HEK293 (cell line): Measurements from ENCODE around the gene NINJ1.

Experiments used
- CTCF ChIA-PET: fragments of 350-600 bp; formaldehyde crosslinking; extraction: SDS; loops from one replicate; lab custom pipeline; 2021; ENCODE audit warnings: antibody characterized with exemption; lab: Yijun Ruan, JAX
- POLR2A ChIA-PET: fragments of 300-600 bp; formaldehyde crosslinking; extraction: SDS; loops from one replicate; lab custom pipeline; 2020; ENCODE audit warnings: antibody characterized with exemption, inconsistent platforms; lab: Yijun Ruan, JAX
- H3K27ac ChIP-seq: fragments of 200-500 bp; sonication (Bioruptor generic); 2 replicates; pipeline ENCODE4 v1.5.1; 2014; ENCODE audit warnings: low read depth, low read length, control low read depth, inconsistent platforms; ENCODE audit errors: extremely low read depth
- H3K36me3 ChIP-seq, 2 experiments: fragments of 200-500 bp in 1 of 2; sonication (Bioruptor generic) in 1 of 2; 1 replicate in 1 of 2; 2 replicates in 1 of 2; pipeline ENCODE4 v1.5.1; 2014 to 2017; ENCODE audit warnings: inconsistent platforms in 2 of 2, low read length in 2 of 2; ENCODE audit not compliant: control insufficient read depth in 2 of 2, insufficient read depth in 1 of 2
- H3K4me1 ChIP-seq: fragments of 200-500 bp; sonication (Bioruptor generic); 2 replicates; pipeline ENCODE4 v1.5.1; 2014; ENCODE audit warnings: mild to moderate bottlenecking, low read length, inconsistent platforms; ENCODE audit not compliant: control insufficient read depth, insufficient read depth
- H3K4me3 ChIP-seq: 2 replicates; pipeline ENCODE4 v1.5.1; 2011; ENCODE audit warnings: low read depth, mild to moderate bottlenecking, control low read depth, low read length, moderate library complexity
- H3K9me3 ChIP-seq: fragments of 200-500 bp; sonication (Bioruptor generic); 2 replicates; pipeline ENCODE4 v1.5.1; 2014; ENCODE audit warnings: low read depth, low read length, inconsistent platforms; ENCODE audit not compliant: control insufficient read depth, insufficient read depth
- GLIS2 ChIP-seq: fragments of 450-650 bp; formaldehyde crosslinking; IDR thresholded peaks from 2 replicates; pipeline ENCODE4 v1.5.1; 2016; ENCODE audit warnings: missing biosample characterization, missing genetic modification characterization
- KLF1 ChIP-seq: fragments of 450-650 bp; formaldehyde crosslinking; IDR thresholded peaks from 2 replicates; pipeline ENCODE4 v1.5.1; 2016; ENCODE audit warnings: missing biosample characterization, missing genetic modification characterization
- KLF10 ChIP-seq: fragments of 450-650 bp; IDR thresholded peaks from 2 replicates; pipeline ENCODE4 v1.5.1; 2018; ENCODE audit warnings: missing biosample characterization, mild to moderate bottlenecking, missing genetic modification characterization
- PRDM4 ChIP-seq: fragments of 450-650 bp; formaldehyde crosslinking; IDR thresholded peaks from 2 replicates; pipeline ENCODE4 v1.5.1; 2017; ENCODE audit warnings: missing biosample characterization, missing genetic modification characterization
- REPIN1 ChIP-seq: fragments of 450-650 bp; formaldehyde crosslinking; IDR thresholded peaks from 2 replicates; pipeline ENCODE4 v1.5.1; 2017; ENCODE audit warnings: missing biosample characterization, missing genetic modification characterization, low read depth
- YY1 ChIP-seq: fragments of 450-650 bp; formaldehyde crosslinking; IDR thresholded peaks from 2 replicates; pipeline ENCODE4 v1.5.1; 2018; ENCODE audit warnings: missing biosample characterization, missing genetic modification characterization
- YY2 ChIP-seq: fragments of 450-650 bp; formaldehyde crosslinking; IDR thresholded peaks from 2 replicates; pipeline ENCODE4 v1.5.1; 2016; ENCODE audit warnings: missing biosample characterization, missing genetic modification characterization
- ZBTB48 ChIP-seq: fragments of 450-650 bp; formaldehyde crosslinking; IDR thresholded peaks from 2 replicates; pipeline ENCODE4 v1.5.1; 2016; ENCODE audit warnings: missing biosample characterization, missing genetic modification characterization
- ZNF133 ChIP-seq: fragments of 450-650 bp; formaldehyde crosslinking; IDR thresholded peaks from 2 replicates; pipeline ENCODE4 v1.5.1; 2016; ENCODE audit warnings: missing biosample characterization, missing genetic modification characterization
- ZNF16 ChIP-seq: fragments of 450-650 bp; formaldehyde crosslinking; IDR thresholded peaks from 2 replicates; pipeline ENCODE4 v1.5.1; 2016; ENCODE audit warnings: low read depth, missing biosample characterization, missing genetic modification characterization
- ZNF223 ChIP-seq: fragments of 450-650 bp; formaldehyde crosslinking; IDR thresholded peaks from 2 replicates; pipeline ENCODE4 v1.5.1; 2016; ENCODE audit warnings: missing biosample characterization, missing genetic modification characterization
- ZNF239 ChIP-seq: fragments of 450-650 bp; formaldehyde crosslinking; IDR thresholded peaks from 2 replicates; pipeline ENCODE4 v1.5.1; 2016; ENCODE audit warnings: missing biosample characterization, missing genetic modification characterization
- ZNF274 ChIP-seq, 2 experiments: fragments of 200-500 bp in 1 of 2; fragments of 450-650 bp in 1 of 2; sonication (Bioruptor generic) in 1 of 2; formaldehyde crosslinking in 1 of 2; IDR thresholded peaks; 2 replicates each; pipeline versions ENCODE4 v1.5.1 to v1.6.1; 2014 to 2016; ENCODE audit warnings: borderline replicate concordance in 1 of 2, inconsistent platforms in 1 of 2, low read length in 1 of 2, missing biosample characterization in 1 of 2, missing genetic modification characterization in 1 of 2
- ZNF292 ChIP-seq: fragments of 450-650 bp; formaldehyde crosslinking; IDR thresholded peaks from 2 replicates; pipeline ENCODE4 v1.5.1; 2016; ENCODE audit warnings: low read depth, missing biosample characterization, missing genetic modification characterization, borderline replicate concordance
- ZNF350 ChIP-seq: fragments of 450-650 bp; formaldehyde crosslinking; IDR thresholded peaks from 2 replicates; pipeline ENCODE4 v1.5.0; 2017; ENCODE audit warnings: missing biosample characterization, mild to moderate bottlenecking, missing genetic modification characterization
- ZNF354C ChIP-seq: fragments of 450-650 bp; formaldehyde crosslinking; IDR thresholded peaks from 2 replicates; pipeline ENCODE4 v1.5.1; 2016; ENCODE audit warnings: missing biosample characterization, missing genetic modification characterization, low read depth, borderline replicate concordance
- ZNF366 ChIP-seq: fragments of 450-650 bp; formaldehyde crosslinking; conservative IDR thresholded peaks from 2 replicates; pipeline ENCODE4 v1.5.1; 2016; ENCODE audit warnings: missing biosample characterization, missing genetic modification characterization
- ZNF423 ChIP-seq: fragments of 450-650 bp; formaldehyde crosslinking; IDR thresholded peaks from 2 replicates; pipeline ENCODE4 v1.5.1; 2016; ENCODE audit warnings: missing biosample characterization, missing genetic modification characterization
- ZNF426 ChIP-seq: fragments of 450-650 bp; formaldehyde crosslinking; IDR thresholded peaks from 2 replicates; pipeline ENCODE4 v1.5.1; 2017; ENCODE audit warnings: missing biosample characterization, missing genetic modification characterization, mild to moderate bottlenecking, inconsistent platforms, moderate library complexity
- ZNF529 ChIP-seq: fragments of 450-650 bp; formaldehyde crosslinking; IDR thresholded peaks from 2 replicates; pipeline ENCODE4 v1.5.1; 2017; ENCODE audit warnings: missing genetic modification characterization, missing biosample characterization; ENCODE audit not compliant: insufficient replicate concordance
- ZNF558 ChIP-seq: fragments of 450-650 bp; formaldehyde crosslinking; IDR thresholded peaks from 2 replicates; pipeline ENCODE4 v1.5.1; 2016; ENCODE audit warnings: missing biosample characterization, missing genetic modification characterization
- ZNF610 ChIP-seq: fragments of 450-650 bp; formaldehyde crosslinking; IDR thresholded peaks from 2 replicates; pipeline ENCODE4 v1.5.1; 2016; ENCODE audit warnings: missing biosample characterization, missing genetic modification characterization, borderline replicate concordance
- ZNF645 ChIP-seq: fragments of 450-650 bp; formaldehyde crosslinking; IDR thresholded peaks from 2 replicates; pipeline ENCODE4; 2016; ENCODE audit warnings: missing biosample characterization, missing genetic modification characterization
- ZNF76 ChIP-seq: fragments of 450-650 bp; formaldehyde crosslinking; IDR thresholded peaks from 2 replicates; pipeline ENCODE4; 2016; ENCODE audit warnings: low read depth, missing biosample characterization, missing genetic modification characterization, borderline replicate concordance
- ZNF830 ChIP-seq: fragments of 450-650 bp; IDR thresholded peaks from 2 replicates; pipeline ENCODE4 v1.5.0; 2018; ENCODE audit warnings: missing biosample characterization, missing genetic modification characterization, low read depth, mild to moderate bottlenecking, moderate library complexity
- TF ChIP-seq, protein P1 (sequence below): fragments of 450-650 bp; IDR thresholded peaks from 2 replicates; pipeline ENCODE4 v1.5.1; 2018; ENCODE audit warnings: missing biosample characterization, missing genetic modification characterization
- TF ChIP-seq, protein P2 (sequence below): fragments of 450-650 bp; formaldehyde crosslinking; IDR thresholded peaks from 2 replicates; pipeline ENCODE4 v1.5.1; 2016; ENCODE audit warnings: missing biosample characterization, missing genetic modification characterization

The NINJ1 gene

DNA sequence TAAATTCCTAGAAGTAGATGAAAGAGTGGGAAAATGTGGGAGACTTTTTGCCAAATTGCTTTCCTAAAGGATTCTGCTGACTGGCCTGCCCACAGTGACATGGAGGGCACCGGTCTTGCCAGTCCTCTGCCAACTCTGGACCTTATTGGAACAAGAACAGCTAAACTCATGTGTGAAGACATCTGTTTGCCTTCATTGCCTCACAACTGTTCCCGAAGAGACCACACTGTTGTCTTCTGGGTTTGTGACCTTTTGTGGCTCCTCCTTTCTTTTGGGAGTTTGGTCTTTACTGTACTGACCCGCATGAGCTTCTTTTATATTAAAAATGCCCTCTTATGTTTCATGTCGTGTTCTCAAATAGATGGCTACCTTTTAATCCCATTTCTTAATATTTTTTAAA lies 33.8 kb upstream of the NINJ1 start (continued):
- TF ChIP-seq, protein P1, sequence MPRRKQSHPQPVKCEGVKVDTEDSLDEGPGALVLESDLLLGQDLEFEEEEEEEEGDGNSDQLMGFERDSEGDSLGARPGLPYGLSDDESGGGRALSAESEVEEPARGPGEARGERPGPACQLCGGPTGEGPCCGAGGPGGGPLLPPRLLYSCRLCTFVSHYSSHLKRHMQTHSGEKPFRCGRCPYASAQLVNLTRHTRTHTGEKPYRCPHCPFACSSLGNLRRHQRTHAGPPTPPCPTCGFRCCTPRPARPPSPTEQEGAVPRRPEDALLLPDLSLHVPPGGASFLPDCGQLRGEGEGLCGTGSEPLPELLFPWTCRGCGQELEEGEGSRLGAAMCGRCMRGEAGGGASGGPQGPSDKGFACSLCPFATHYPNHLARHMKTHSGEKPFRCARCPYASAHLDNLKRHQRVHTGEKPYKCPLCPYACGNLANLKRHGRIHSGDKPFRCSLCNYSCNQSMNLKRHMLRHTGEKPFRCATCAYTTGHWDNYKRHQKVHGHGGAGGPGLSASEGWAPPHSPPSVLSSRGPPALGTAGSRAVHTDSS (tag by site-specific recombination): no peak
- TF ChIP-seq ZNF645 (tag by site-specific recombination) (no peak), ZNF354C (tag by site-specific recombination) (no peak), ZNF830 (no peak), YY1 (no peak), ZBTB48 (no peak)

DNA sequence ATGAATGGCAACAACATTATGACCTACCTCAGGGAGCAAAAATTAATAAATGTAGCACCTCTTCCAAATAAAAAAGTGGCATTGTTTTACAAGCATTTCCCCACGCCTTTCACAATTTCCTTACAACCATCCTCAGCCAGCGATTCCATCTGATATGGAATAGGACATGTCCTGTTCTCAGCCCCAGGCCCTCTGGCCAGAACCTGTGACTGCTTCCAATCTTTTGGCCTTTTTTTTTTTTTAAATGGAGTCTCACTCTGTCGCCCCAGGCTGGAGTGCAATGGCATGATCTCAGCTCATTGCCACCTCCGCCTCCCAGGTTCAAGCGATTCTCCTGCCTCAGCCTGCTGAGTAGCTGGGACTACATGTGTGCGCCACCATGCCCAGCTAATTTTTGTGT lies 33.1 kb upstream of the NINJ1 start:
- Histone ChIP-seq H3K36me3 (no peaks in the 10 kb centered on the region), H3K9me3 (no peaks in the 10 kb centered on the region), H3K27ac (no peak overlapping the region), H3K4me3 (no peak overlapping the region), H3K4me1 (no peaks in the 10 kb centered on the region)
- TF ChIP-seq ZNF558 (tag by site-specific recombination): no peak
- CTCF ChIA-PET: interaction anchor here (0.6 to 1.5 kb wide), 3 partner anchors 13 to 195 kb away, joined by 3 to 4 read pairs (median 3); no protein-coding TSS in a partner anchor
- POLR2A ChIA-PET: no interaction called here

DNA sequence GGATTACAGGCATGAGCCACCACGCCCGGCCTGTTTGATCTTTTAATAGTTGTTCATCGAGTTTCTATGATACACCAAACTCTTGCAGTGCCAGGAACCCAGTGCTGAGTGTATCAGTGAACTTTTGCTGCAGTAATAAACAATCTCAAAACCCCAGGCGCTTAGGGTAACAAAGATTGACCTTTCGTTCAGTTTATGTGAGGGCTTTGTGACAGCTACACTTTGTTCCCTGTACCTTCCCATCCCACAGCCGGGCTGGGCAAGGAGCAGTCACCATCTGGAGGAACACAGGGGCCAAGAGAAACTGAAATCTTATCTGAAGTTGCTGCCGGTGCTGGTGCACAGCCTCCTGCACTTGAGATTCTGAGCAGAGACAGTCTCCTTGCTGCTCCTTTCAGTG lies 32.6 kb upstream of the NINJ1 start:
- no peak overlapping the region for H3K27ac ChIP-seq
- H3K36me3 ChIP-seq: no peaks in the 10 kb centered on the region
- no peak for TF ChIP-seq ZNF16 (tag by site-specific recombination)
- TF ChIP-seq PRDM4 (tag by site-specific recombination): no peak
- TF ChIP-seq KLF10 (tag by site-specific recombination): no peak
- no peak for TF ChIP-seq ZNF133 (tag by site-specific recombination)
- no peak for TF ChIP-seq ZNF610 (tag by site-specific recombination)
- no peak for TF ChIP-seq ZNF529 (tag by site-specific recombination)
- TF ChIP-seq, protein P2, sequence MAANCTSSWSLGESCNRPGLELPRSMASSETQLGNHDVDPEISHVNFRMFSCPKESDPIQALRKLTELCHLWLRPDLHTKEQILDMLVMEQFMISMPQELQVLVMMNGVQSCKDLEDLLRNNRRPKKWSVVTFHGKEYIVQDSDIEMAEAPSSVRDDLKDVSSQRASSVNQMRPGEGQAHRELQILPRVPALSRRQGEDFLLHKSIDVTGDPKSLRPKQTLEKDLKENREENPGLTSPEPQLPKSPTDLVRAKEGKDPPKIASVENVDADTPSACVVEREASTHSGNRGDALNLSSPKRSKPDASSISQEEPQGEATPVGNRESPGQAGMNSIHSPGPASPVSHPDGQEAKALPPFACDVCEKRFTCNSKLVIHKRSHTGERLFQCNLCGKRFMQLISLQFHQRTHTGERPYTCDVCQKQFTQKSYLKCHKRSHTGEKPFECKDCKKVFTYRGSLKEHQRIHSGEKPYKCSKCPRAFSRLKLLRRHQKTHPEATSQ (tag by site-specific recombination): no peak
- no peak for TF ChIP-seq ZNF76 (tag by site-specific recombination)
- TF ChIP-seq REPIN1: no peak
- TF ChIP-seq ZNF274 (IDR thresholded peaks at IDR 0.05; ENCODE audit: low read length): no peak
- no peak for TF ChIP-seq ZNF274 (tag by site-specific recombination; IDR thresholded peaks at IDR 0.05; ENCODE audit: borderline replicate concordance)
- TF ChIP-seq ZNF223: no peak
- TF ChIP-seq ZNF239 (tag by site-specific recombination): no peak
- TF ChIP-seq KLF1: no peak
- TF ChIP-seq ZNF426 (tag by site-specific recombination): no peak
- no peak for TF ChIP-seq GLIS2 (tag by site-specific recombination)
- TF ChIP-seq ZNF292 (tag by site-specific recombination): no peak
- no peak for TF ChIP-seq ZNF350 (tag by site-specific recombination)
- TF ChIP-seq ZNF423 (tag by site-specific recombination): no peak
- no peak for TF ChIP-seq ZNF366
- no peak for TF ChIP-seq YY2
- TF ChIP-seq, all 188 proteins: peak for 0
- H3K9me3 ChIP-seq: no peaks in the 10 kb centered on the region
- H3K4me1 ChIP-seq: no peaks in the 10 kb centered on the region
- ChIA-PET CTCF (interaction anchor here (0.7 to 1.5 kb wide), 2 partner anchors 13 to 136 kb away, joined by 3 to 4 read pairs; no protein-coding TSS in a partner anchor), POLR2A (no interaction called here)
- no peak overlapping the region for H3K4me3 ChIP-seq
